IPS-NIHi11 (cell line): Measurements from ENCODE around the gene PLGRKT.
"Not testable (repeated sequence)": the region's sequence is repeated elsewhere in the genome, so short reads cannot be mapped to it uniquely, and the experiment has no call there.

Source experiments
- DNase-seq: peaks from one replicate; pipeline ENCODE4 v3.0.0; 2012; ENCODE audit warnings: mixed read lengths, low spot score

The PLGRKT gene

GRCh38 chr9:5450359-5451091 lies 12.8 kb upstream of the PLGRKT start, which contains the start of gene CD274:
TSS of gene CD274 (plus strand) at chr9:5450542. CDS start at chr9:5456114, 5,572 bp downstream.
- DNase-seq = peak; percentile 83

DNA sequence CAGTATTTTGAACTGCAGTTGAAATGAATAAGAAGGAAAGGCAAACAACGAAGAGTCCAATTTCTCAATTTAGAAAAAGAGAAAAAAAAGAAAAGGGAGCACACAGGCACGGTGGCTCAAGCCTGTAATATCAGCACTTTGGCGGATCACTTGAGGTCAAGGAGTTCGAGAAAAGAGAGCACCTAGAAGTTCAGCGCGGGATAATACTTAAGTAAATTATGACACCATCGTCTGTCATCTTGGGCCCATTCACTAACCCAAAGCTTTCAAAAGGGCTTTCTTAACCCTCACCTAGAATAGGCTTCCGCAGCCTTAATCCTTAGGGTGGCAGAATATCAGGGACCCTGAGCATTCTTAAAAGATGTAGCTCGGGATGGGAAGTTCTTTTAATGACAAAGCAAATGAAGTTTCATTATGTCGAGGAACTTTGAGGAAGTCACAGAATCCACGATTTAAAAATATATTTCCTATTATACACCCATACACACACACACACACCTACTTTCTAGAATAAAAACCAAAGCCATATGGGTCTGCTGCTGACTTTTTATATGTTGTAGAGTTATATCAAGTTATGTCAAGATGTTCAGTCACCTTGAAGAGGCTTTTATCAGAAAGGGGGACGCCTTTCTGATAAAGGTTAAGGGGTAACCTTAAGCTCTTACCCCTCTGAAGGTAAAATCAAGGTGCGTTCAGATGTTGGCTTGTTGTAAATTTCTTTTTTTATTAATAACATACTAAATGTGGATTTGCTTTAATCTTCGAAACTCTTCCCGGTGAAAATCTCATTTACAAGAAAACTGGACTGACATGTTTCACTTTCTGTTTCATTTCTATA lies 12.0 kb upstream of the PLGRKT start:
- DNase-seq = no peak

GRCh38 chr9:5448461-5449435 lies 11.0 kb upstream of the PLGRKT start:
- no peak for DNase-seq

DNA sequence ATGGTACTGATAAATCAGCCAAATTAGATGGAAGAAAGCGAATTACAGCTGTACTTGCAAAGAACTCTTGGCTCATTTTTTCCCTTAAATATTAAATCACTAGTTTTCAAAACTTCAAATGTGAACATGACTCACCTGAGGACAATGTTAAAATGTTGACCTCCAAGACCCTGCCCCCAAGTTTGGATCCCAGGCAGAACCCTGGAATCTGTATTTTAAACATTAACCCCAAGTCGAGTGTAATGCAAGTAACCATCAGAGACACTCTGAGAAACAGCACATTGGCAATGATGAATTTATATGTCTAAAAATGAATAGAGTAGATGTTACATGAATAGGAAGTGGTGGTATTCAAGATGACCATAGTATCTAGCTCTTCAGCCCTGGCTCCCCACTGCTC lies 10.3 kb upstream of the PLGRKT start:
- DNase-seq = no peak

- DNase-seq = no peak
Observed at GRCh38 chr9:5447337-5447736, 9.6 kb upstream of the PLGRKT start.

DNA sequence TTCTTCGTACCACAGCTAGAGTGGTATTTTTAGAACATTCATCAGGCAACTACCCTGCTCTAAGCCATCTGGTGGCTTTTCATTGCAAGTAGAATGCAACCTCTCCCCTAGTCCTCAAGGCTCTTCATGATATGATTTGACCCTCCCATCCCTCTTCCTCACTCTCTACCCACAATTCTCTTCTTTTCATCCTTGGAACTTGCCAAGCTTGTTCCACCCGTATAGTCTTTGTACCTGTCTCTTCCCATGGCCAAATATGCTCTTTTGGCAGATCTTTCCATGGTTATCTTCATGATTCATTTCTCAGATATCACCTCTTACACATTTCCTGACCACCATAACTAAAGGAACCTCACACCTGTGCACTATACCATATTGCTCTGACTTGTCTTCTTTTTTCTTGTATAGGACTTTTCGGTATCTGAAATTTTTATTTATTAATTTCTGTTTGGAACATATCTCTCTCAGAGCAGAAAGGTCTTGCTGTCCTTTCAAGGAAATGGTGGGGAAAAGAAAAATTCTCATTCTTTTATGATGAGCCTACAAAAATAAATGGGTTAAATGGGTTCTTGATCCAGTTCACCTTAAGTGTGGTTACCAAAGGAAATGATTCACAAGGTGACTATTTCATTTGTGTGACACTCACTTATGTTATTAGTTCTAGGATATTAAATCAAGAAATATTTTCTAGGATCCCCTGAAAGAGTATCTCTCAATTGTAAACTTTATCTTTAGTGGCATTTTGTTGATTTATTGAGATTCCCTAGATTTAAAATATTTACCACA lies 8.9 kb upstream of the PLGRKT start:
- DNase-seq = no peak

DNA sequence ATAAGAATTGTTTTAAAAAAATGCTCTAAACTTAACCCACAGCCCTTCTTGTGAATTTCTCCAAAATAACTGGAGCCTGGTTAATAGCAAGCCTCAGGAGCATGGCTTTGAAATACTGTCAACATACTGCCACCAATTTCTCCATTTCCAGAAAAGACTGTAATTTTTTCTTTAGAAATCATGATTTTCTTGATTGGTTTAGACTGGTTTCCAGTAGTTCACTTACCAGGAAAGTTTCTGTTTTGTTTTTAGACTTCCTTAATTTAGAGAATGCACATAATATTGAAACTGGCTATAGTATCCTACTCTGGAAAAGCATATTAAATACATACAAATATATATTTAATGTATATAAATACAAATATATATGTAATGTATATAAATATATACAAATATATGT lies 8.2 kb upstream of the PLGRKT start:
- no peak for DNase-seq

DNA sequence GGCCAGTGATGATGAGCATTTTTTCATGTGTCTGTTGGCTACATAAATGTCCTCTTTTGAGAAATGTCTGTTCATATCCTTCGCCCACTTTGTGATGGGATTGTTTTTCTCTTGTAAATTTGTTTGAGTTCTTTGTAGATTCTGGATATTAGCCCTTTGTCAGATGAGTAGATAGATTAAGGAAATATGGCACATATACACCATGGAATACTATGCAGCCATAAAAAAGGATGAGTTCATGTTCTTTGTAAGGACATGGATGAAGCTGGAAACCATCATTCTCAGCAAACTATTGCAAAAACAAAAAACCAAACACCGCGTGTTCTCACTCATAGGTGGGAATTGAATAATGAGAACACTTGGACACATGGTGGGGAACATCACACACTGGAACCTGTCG lies 7.4 kb upstream of the PLGRKT start:
- not testable (repeated sequence) for DNase-seq

GRCh38 chr9:5443850-5444249 lies 6.1 kb upstream of the PLGRKT start:
- no peak for DNase-seq

- peak; percentile 34 for DNase-seq
Observed at GRCh38 chr9:5442400-5443011, 4.8 kb upstream of the PLGRKT start.

GRCh38 chr9:5441043-5441442 lies 3.3 kb upstream of the PLGRKT start:
- no peak for DNase-seq

GRCh38 chr9:5440426-5440825 lies 2.7 kb upstream of the PLGRKT start:
- no peak for DNase-seq

DNA sequence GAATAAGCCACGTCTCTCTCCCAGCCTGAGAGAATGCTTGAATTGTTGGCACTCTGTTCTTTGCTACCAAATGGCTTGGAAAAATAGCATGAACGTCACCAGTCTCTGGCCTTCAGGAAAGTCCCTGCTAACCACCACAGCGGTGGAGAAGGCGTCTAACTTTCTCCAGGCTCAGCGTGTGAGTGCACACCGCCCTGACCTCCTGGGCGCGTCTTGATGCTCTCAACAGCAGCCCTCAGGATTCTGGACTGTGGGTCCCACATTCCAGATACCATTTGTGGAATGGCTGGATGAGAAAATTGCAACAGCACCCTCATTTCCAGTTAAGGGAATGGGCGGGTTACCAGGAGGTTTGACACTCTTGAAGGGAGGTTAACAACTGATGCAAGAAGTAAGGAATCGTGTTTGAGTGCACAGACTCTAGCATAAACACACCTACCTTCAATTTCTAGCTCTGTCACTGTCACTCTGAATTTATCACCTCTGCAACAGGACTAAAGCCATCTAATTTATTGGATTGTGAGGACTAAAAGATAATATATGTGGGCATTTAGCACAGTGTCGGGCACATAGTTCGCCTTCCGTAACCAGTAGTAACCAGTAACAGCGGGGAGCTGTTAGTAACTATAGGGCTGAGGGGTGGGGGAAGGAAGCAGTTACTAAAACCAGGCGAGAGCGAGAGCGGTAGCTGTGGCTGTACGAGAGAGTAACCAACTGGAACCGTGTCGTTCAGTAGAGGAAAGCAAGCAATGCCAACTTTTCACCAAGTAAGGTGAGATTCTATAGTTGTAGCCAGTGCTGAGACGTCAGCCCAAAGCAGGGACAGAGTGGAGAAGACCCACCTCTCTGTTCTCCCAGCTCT lies 807 bp upstream of the PLGRKT start:
- no peak for DNase-seq

GRCh38 chr9:5436441-5436840 lies 1.3 kb downstream of the PLGRKT start:
- no peak for DNase-seq

- no peak for DNase-seq
Observed at GRCh38 chr9:5435912-5436311, 1.8 kb downstream of the PLGRKT start.

- DNase-seq = not testable (repeated sequence)
Observed at GRCh38 chr9:5433841-5434810, 3.6 kb downstream of the PLGRKT start.

DNA sequence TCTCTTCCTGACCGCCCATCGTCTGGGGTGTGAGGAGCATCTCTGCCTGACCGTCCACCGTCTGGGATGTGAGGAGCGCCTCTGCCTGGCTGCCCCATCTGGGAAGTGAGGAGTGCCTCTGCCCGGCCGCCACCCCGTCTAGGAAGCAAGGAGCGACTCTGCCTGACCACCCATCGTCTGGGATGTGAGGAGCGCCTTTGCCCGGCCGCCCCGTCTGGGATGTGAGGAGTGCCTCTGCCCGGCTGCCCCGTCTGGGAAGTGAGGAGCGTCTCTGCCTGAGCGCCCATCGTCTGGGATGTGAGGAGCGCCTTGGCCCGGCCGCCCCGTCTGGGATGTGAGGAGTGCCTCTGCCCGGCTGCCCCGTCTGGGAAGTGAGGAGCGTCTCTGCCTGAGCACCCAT lies 4.4 kb downstream of the PLGRKT start:
- not testable (repeated sequence) for DNase-seq

GRCh38 chr9:5432890-5433289 lies 4.8 kb downstream of the PLGRKT start:
- not testable (repeated sequence) for DNase-seq

DNA sequence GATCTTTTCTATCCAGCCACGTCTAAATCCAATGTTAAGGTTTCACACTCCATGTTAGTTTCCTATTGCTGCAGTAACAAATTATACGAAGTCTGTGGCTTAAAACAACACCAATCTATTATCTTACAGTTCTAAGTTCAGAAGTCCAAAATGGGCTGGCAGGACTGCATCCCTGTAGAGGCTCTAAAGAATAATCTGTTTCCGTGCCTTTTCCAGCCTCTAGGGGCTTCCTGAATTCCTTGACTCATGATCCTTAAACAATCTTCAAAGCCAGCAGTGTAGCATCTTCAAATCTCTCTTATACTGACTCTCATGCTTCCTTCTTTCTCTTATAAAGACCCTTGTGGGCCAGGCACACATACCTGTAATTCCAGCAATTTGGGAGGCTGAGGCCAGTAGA lies 6.8 kb downstream of the PLGRKT start:
- DNase-seq = no peak
